ENCODE data around the gene IL23A. TPM values are rescaled to one million over a fixed set of nuclear protein-coding genes. Genes with fewer than 3 reads are reported as not detected.
A peak's percentile ranks its signal among the peaks of the same experiment; 100 is the strongest.

Gene IL23A
- total and polyA plus RNA-seq, 2 of the 13 experiments (the other 11 are each of a cell fraction or from before 2014, with no cell fraction given) = 0.33 to 0.35 TPM

DNA sequence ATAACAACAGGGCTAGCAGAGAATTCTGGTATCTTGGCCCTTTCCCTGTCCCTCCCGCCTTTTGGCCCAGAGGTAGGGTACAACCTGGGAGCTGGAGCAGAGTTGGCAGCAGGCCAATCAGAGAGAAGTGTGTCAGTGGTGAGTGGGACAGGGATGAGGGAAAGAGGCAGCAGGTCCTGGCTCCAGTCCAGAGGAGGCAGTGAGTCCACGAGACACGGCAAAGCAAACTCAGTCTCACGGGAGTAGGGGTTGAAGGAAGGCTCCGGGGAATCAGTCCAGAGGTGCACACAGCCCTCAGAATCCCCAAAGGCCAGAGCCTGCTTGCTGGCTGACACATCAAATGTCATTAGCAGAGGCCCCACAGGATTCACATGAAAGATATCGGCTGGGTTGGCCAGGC, 12.2 kb upstream of the IL23A start:
- H3K9ac ChIP-seq (ENCODE audit: insufficient read depth, low read depth, low read length) = no peak overlapping the region
- H3K27ac ChIP-seq (ENCODE audit: extremely low read length, insufficient read depth, low read length) = no peak overlapping the region
- in situ Hi-C loops (cut with HindIII; ENCODE audit: extremely low pct_ligation_motif_present, low pct_unique_long_range_greater_than_20kb) (no loop called here), intact Hi-C loops (cut with micrococcal nuclease; ENCODE audit: unreplicated experiment) (no loop called here)
- no peaks in the 10 kb centered on the region for H3K9me3 ChIP-seq (ENCODE audit: low read length)
- POLR2A ChIA-PET = no interaction called here
- TF ChIP-seq, protein P1, sequence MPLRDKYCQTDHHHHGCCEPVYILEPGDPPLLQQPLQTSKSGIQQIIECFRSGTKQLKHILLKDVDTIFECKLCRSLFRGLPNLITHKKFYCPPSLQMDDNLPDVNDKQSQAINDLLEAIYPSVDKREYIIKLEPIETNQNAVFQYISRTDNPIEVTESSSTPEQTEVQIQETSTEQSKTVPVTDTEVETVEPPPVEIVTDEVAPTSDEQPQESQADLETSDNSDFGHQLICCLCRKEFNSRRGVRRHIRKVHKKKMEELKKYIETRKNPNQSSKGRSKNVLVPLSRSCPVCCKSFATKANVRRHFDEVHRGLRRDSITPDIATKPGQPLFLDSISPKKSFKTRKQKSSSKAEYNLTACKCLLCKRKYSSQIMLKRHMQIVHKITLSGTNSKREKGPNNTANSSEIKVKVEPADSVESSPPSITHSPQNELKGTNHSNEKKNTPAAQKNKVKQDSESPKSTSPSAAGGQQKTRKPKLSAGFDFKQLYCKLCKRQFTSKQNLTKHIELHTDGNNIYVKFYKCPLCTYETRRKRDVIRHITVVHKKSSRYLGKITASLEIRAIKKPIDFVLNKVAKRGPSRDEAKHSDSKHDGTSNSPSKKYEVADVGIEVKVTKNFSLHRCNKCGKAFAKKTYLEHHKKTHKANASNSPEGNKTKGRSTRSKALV (CRISPR knock-in tag; IDR thresholded peaks at IDR 0.05) = no peak
- TF ChIP-seq, protein P2, sequence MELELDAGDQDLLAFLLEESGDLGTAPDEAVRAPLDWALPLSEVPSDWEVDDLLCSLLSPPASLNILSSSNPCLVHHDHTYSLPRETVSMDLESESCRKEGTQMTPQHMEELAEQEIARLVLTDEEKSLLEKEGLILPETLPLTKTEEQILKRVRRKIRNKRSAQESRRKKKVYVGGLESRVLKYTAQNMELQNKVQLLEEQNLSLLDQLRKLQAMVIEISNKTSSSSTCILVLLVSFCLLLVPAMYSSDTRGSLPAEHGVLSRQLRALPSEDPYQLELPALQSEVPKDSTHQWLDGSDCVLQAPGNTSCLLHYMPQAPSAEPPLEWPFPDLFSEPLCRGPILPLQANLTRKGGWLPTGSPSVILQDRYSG (CRISPR knock-in tag; IDR thresholded peaks at IDR 0.05) = no peak
- H3K4me2 ChIP-seq (ENCODE audit: low read depth, low read length) = no peak overlapping the region
- no peak overlapping the region for H2AFZ ChIP-seq (ENCODE audit: low read length)
- no peak for DNase-seq (ENCODE audit: low spot score)
- ATAC-seq = no peak
- no peaks in the 10 kb centered on the region for H3K79me2 ChIP-seq (ENCODE audit: insufficient read depth, low read length)
- no peak overlapping the region for H3K4me3 ChIP-seq (replicated peaks in 1 of 3; ENCODE audit: insufficient read depth in 1 of 3, low read depth in 2 of 3, low read length in 3 of 3)
- 94% methylated on average over 6 of the region's 6 CpGs for WGBS (ENCODE audit: low lambda C conversion rate)
- peaks cover 22 to 58% of the 10 kb centered on the region in 2 experiments; a peak in 4 of 5 replicates for H3K36me3 ChIP-seq (replicated peaks in 1 of 2; ENCODE audit: control insufficient read depth in 1 of 2, insufficient read depth in 2 of 2, low read length in 2 of 2)
- CTCF ChIA-PET (ENCODE audit: low intra/inter-chr PET ratio, low total read pairs) = no interaction called here
- BruUV-seq (replicated peaks) = no TSS peak
- no peaks in the 10 kb centered on the region for H3K27me3 ChIP-seq (ENCODE audit: control insufficient read depth in 1 of 2, insufficient read depth in 2 of 2, low read length in 2 of 2)
- H4K20me1 ChIP-seq (ENCODE audit: insufficient read depth, low read length) = no peaks in the 10 kb centered on the region
- FAIRE-seq = no peak
- H3K4me1 ChIP-seq (ENCODE audit: insufficient read depth, low read length) = peaks cover 19% of the 10 kb centered on the region

DNA sequence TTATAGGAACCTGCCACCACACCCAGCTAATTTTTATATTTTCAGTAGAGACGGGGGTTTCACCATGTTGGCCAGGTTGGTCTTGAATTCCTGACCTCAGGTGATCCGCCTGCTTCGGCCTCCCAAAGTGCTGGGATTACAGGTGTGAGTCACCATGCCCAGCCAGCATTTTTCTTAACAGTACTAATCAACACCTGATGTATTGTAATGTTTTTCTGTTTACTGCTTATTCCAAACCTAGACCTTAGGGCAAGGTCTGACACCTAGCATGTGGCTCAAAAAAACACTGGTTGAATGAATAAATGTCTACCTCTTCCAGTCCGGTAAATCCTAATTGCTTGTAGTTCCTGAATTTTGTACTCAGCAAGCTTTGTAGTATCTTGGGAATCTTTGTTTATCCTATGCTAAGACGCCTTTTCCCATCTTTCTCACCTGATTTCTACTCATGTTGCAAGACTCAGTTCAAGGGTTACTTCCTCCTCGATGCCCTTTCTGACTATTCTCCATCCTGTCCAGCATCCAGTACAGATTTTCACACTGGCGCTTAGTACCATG, 7.7 kb upstream of the IL23A start:
- Histone ChIP-seq H3K36me3 (replicated peaks in 1 of 2; ENCODE audit: control insufficient read depth in 1 of 2, insufficient read depth in 2 of 2, low read length in 2 of 2) (peaks cover 11 to 23% of the 10 kb centered on the region in 2 experiments; a peak in 4 of 5 replicates), H3K4me3 (replicated peaks in 1 of 3; ENCODE audit: insufficient read depth in 1 of 3, low read depth in 2 of 3, low read length in 3 of 3) (no peak overlapping the region; a peak in 1 of 6 replicates), H3K27me3 (ENCODE audit: control insufficient read depth in 1 of 2, insufficient read depth in 2 of 2, low read length in 2 of 2) (no peaks in the 10 kb centered on the region; a peak in 1 of 5 replicates), H3K4me2 (ENCODE audit: low read depth, low read length) (no peak overlapping the region), H4K20me1 (ENCODE audit: insufficient read depth, low read length) (no peaks in the 10 kb centered on the region), H3K4me1 (ENCODE audit: insufficient read depth, low read length) (peaks cover 33% of the 10 kb centered on the region), H3K27ac (ENCODE audit: extremely low read length, insufficient read depth, low read length) (no peak overlapping the region), H2AFZ (ENCODE audit: low read length) (no peak overlapping the region), H3K9ac (ENCODE audit: insufficient read depth, low read depth, low read length) (no peak overlapping the region), H3K9me3 (ENCODE audit: low read length) (no peaks in the 10 kb centered on the region), H3K79me2 (ENCODE audit: insufficient read depth, low read length) (no peaks in the 10 kb centered on the region)
- ChIA-PET CTCF (ENCODE audit: low intra/inter-chr PET ratio, low total read pairs) (no interaction called here), POLR2A (interaction anchor here (1.8 kb wide), 1 partner anchor 15 kb away, joined by 7 read pairs; the partner anchor contains the start of gene CNPY2)
- intact Hi-C loops (cut with micrococcal nuclease; ENCODE audit: unreplicated experiment) = no loop called here
- BruUV-seq (replicated peaks) = no TSS peak
- 86% methylated on average over 6 of the region's 7 CpGs for WGBS (ENCODE audit: low lambda C conversion rate)
- TF ChIP-seq NFIB (CRISPR knock-in tag; IDR thresholded peaks at IDR 0.05; ENCODE audit: borderline replicate concordance) = no peak
- TF ChIP-seq, protein P3, sequence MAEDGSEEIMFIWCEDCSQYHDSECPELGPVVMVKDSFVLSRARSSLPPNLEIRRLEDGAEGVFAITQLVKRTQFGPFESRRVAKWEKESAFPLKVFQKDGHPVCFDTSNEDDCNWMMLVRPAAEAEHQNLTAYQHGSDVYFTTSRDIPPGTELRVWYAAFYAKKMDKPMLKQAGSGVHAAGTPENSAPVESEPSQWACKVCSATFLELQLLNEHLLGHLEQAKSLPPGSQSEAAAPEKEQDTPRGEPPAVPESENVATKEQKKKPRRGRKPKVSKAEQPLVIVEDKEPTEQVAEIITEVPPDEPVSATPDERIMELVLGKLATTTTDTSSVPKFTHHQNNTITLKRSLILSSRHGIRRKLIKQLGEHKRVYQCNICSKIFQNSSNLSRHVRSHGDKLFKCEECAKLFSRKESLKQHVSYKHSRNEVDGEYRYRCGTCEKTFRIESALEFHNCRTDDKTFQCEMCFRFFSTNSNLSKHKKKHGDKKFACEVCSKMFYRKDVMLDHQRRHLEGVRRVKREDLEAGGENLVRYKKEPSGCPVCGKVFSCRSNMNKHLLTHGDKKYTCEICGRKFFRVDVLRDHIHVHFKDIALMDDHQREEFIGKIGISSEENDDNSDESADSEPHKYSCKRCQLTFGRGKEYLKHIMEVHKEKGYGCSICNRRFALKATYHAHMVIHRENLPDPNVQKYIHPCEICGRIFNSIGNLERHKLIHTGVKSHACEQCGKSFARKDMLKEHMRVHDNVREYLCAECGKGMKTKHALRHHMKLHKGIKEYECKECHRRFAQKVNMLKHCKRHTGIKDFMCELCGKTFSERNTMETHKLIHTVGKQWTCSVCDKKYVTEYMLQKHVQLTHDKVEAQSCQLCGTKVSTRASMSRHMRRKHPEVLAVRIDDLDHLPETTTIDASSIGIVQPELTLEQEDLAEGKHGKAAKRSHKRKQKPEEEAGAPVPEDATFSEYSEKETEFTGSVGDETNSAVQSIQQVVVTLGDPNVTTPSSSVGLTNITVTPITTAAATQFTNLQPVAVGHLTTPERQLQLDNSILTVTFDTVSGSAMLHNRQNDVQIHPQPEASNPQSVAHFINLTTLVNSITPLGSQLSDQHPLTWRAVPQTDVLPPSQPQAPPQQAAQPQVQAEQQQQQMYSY (CRISPR knock-in tag; IDR thresholded peaks at IDR 0.05) = peak; percentile 44; the same call in 1 of the 2 replicates
- TF ChIP-seq, protein P4, sequence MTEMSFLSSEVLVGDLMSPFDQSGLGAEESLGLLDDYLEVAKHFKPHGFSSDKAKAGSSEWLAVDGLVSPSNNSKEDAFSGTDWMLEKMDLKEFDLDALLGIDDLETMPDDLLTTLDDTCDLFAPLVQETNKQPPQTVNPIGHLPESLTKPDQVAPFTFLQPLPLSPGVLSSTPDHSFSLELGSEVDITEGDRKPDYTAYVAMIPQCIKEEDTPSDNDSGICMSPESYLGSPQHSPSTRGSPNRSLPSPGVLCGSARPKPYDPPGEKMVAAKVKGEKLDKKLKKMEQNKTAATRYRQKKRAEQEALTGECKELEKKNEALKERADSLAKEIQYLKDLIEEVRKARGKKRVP (CRISPR knock-in tag; IDR thresholded peaks at IDR 0.05) = no peak
- DNase-seq (ENCODE audit: low spot score) = no peak
- in situ Hi-C loops (cut with HindIII; ENCODE audit: extremely low pct_ligation_motif_present, low pct_unique_long_range_greater_than_20kb) = no loop called here
- no peak for ATAC-seq
- FAIRE-seq = no peak

Measured in HepG2 (cell line).